HG02610 (cell line): ENCODE data around the gene CDK7.

Source experiments
- ATAC-seq: cut with Tn5 transposase; IDR thresholded peaks from one replicate; pipeline ENCODE4 v1.9.1; 2021; ENCODE audit warnings: mild to moderate bottlenecking, moderate library complexity; ENCODE audit not compliant: unreplicated experiment

The CDK7 gene

GRCh38 chr5:69288688-69289087 is 54.0 kb downstream of the CDK7 start:
- no peak for ATAC-seq

- no peak for ATAC-seq
Observed at GRCh38 chr5:69292306-69292705, 57.6 kb downstream of the CDK7 start.

- ATAC-seq = no peak
Observed at GRCh38 chr5:69293882-69294281, 59.2 kb downstream of the CDK7 start.

- ATAC-seq = no peak
Observed at GRCh38 chr5:69295088-69295754, 60.5 kb downstream of the CDK7 start.

GRCh38 chr5:69299625-69300024 is 64.9 kb downstream of the CDK7 start:
- ATAC-seq = no peak

GRCh38 chr5:69300537-69301203 is 66.0 kb downstream of the CDK7 start:
- ATAC-seq = no peak

- ATAC-seq = no peak
Observed at GRCh38 chr5:69305512-69305911, 70.8 kb downstream of the CDK7 start.

- ATAC-seq = no peak
Observed at GRCh38 chr5:69308046-69308553, 73.4 kb downstream of the CDK7 start.

- ATAC-seq = no peak
Observed at GRCh38 chr5:69309380-69309779, 74.7 kb downstream of the CDK7 start.

- ATAC-seq = no peak
Observed at GRCh38 chr5:69312459-69313160, 77.9 kb downstream of the CDK7 start.

GRCh38 chr5:69313428-69313827 is 78.7 kb downstream of the CDK7 start:
- ATAC-seq = no peak

GRCh38 chr5:69315972-69316371 is 81.3 kb downstream of the CDK7 start:
- no peak for ATAC-seq

- ATAC-seq = no peak
Observed at GRCh38 chr5:69317391-69317790, 82.7 kb downstream of the CDK7 start.

GRCh38 chr5:69326365-69326764 is 91.7 kb downstream of the CDK7 start:
- no peak for ATAC-seq
